Kidney (tissue), 14 donors: ENCODE measurements around the gene KCNC4. TPM values are rescaled to one million over a fixed set of nuclear protein-coding genes. Genes with fewer than 3 reads are reported as not detected.

Experiments
- DNase-seq, 5 donors: peaks; one replicate each; pipeline ENCODE4 v3.0.0-alpha.2; 2013 to 2020
- FAIRE-seq: peaks from 2 replicates; lab custom pipeline; 2012; peaks lifted over from hg19 to GRCh38; lab: Jason Lieb, UNC
- H3K27ac ChIP-seq, 2 donors: one replicate each; pipeline ENCODE4 v1.7.0; 2013; ENCODE audit warnings: low read depth in 2 of 2, low read length in 2 of 2, inconsistent platforms in 1 of 2
- H3K27me3 ChIP-seq: one replicate; pipeline ENCODE4 v1.7.1; 2013; ENCODE audit warnings: low read length, inconsistent platforms; ENCODE audit not compliant: control insufficient read depth, insufficient read depth
- H3K36me3 ChIP-seq, 3 donors: one replicate each; pipeline versions ENCODE4 v1.7.0 to v1.7.1; 2013; ENCODE audit warnings: low read length in 3 of 3, control low read depth in 1 of 3, inconsistent platforms in 1 of 3; ENCODE audit not compliant: insufficient read depth in 3 of 3, control insufficient read depth in 2 of 3
- H3K4me1 ChIP-seq, 3 donors: one replicate each; pipeline versions ENCODE4 v1.7.0 to v1.7.1; 2013; ENCODE audit warnings: low read length in 3 of 3, inconsistent platforms in 1 of 3, low read depth in 1 of 3; ENCODE audit not compliant: control insufficient read depth in 2 of 3, insufficient read depth in 2 of 3
- H3K4me3 ChIP-seq, 3 donors: one replicate each; pipeline versions ENCODE4 v1.7.0 to v1.8.1; 2013; ENCODE audit warnings: low read length in 3 of 3, control low read depth in 1 of 3, inconsistent platforms in 1 of 3
- H3K9ac ChIP-seq, 3 donors: one replicate each; pipeline versions ENCODE4 v1.7.0 to v1.7.1; 2013; ENCODE audit warnings: low read length in 3 of 3, control low read depth in 1 of 3, inconsistent platforms in 1 of 3
- H3K9me3 ChIP-seq, 3 donors: one replicate each; pipeline versions ENCODE4 v1.7.0 to v1.7.1; 2013; ENCODE audit warnings: low read length in 3 of 3, control low read depth in 1 of 3, inconsistent platforms in 1 of 3; ENCODE audit not compliant: control insufficient read depth in 2 of 3, insufficient read depth in 1 of 3
- intact Hi-C: fragments of 100-400 bp; cut with DNase I; formaldehyde crosslinking; loops from one replicate; pipeline ENCODE4 v1.11.1; 2022
- polyA plus RNA-seq: library from polyadenylated mRNA; stranded (reverse); fragments of 350-450 nt; fragmentation: Illumina TruSeq; extraction: RNeasy Lipid Tissue Mini Kit (QIAGEN cat#74804); gene quantifications from one replicate; pipeline ENCODE4 v1.2.3, GENCODE V29; 2014; ENCODE audit warnings: low read depth, low replicate concordance; ENCODE audit not compliant: insufficient read depth
- total RNA-seq: library from RNA; stranded (reverse); fragmentation: NEBNext Ultra II Directional; extraction: Animal tissue kit (Norgen Biotek cat#: 25700); gene quantifications from one replicate; pipeline ENCODE4 v1.2.1, GENCODE V29; 2021
- TF ChIP-seq, protein P1 (sequence below): IDR thresholded peaks from 3 replicates; pipeline ENCODE4 v1.5.1; 2012; ENCODE audit warnings: mild to moderate bottlenecking, moderate library complexity, borderline replicate concordance; ENCODE audit not compliant: insufficient read depth; ENCODE audit errors: extremely low read depth
- donor health status: control.
- donor health status: control.
- donor health status: control.
- donor health status: control.
- donor health status: control.
- donor health status: DM: yes; HTN: yes; CAD: no.
- donor health status: Normal renal cell carcinoma (clear cell type).

KCNC4 gene
- total and polyA plus RNA-seq, 2 donors from 2014 or later: 12.9 to 52.9 TPM

DNA sequence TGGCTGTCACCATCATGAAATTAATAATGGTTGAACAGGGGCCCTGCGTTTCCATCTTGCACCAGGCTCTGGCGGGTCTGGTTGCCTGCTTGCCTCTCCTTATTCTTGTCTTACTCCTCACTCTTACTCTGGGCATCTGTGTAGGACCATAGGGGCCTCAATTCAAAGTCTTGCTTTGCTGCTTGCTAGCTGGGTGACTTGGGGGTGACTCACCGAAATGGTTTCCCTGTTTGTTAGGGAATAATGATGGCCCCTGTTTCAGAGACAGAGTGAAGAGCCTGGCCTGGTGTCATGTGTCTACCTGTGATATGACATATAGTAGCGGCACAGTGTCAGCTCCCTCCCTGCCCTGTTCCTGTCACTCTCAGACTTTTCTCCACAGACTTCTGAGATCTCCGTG lies 24.6 kb downstream of the KCNC4 start:
- Histone ChIP-seq H3K9me3 (no peaks in the 10 kb centered on the region), H3K27me3 (no peaks in the 10 kb centered on the region), H3K9ac (no peak overlapping the region), H3K27ac (no peak overlapping the region), H3K4me3 (no peak overlapping the region), H3K4me1 (peaks cover 0 to 7% (median 0%) of the 10 kb centered on the region in 3 donors), H3K36me3 (peaks cover 0 to 26% (median 7%) of the 10 kb centered on the region in 3 donors)
- intact Hi-C loops: no loop called here
- DNase-seq: no peak
- TF ChIP-seq, protein P1, sequence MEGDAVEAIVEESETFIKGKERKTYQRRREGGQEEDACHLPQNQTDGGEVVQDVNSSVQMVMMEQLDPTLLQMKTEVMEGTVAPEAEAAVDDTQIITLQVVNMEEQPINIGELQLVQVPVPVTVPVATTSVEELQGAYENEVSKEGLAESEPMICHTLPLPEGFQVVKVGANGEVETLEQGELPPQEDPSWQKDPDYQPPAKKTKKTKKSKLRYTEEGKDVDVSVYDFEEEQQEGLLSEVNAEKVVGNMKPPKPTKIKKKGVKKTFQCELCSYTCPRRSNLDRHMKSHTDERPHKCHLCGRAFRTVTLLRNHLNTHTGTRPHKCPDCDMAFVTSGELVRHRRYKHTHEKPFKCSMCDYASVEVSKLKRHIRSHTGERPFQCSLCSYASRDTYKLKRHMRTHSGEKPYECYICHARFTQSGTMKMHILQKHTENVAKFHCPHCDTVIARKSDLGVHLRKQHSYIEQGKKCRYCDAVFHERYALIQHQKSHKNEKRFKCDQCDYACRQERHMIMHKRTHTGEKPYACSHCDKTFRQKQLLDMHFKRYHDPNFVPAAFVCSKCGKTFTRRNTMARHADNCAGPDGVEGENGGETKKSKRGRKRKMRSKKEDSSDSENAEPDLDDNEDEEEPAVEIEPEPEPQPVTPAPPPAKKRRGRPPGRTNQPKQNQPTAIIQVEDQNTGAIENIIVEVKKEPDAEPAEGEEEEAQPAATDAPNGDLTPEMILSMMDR: no peak
- no peak for FAIRE-seq

DNA sequence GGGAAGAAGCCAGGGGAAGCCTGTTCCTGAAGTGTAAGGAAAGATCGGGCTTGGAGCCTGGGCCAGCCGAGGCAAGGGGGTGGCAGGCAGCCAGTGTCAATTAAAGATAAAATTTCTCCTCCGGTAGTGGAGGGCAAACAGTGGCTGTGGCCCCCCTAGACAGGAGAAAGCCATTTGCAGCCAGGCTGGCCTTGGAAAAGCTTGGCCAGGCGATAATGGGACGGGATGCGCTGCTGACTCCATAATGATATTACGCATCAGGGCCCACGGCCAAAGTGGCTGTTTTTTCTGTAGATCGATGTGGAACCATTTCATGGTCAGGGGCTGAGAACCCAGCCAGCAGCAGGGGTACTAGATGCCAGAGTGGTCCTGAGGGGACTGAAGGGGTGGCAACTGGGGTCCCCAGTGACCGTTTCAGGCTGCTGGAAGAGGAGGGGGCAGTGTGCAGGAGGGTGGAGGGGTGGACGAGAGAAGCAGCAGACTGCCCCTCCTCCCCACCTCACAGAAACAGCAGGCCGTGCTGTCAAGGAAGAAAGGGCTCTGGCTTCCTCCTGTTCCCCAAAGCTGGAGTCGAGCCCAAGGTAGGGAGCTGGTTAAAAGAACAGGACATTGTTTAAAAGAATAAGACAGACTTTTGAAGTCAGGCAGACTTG lies 25.2 kb downstream of the KCNC4 start:
- Histone ChIP-seq H3K4me3 (no peak overlapping the region), H3K4me1 (peaks cover 0 to 9% (median 0%) of the 10 kb centered on the region in 3 donors), H3K9ac (no peak overlapping the region), H3K9me3 (no peaks in the 10 kb centered on the region), H3K27ac (no peak overlapping the region), H3K27me3 (no peaks in the 10 kb centered on the region), H3K36me3 (peaks cover 0 to 25% (median 7%) of the 10 kb centered on the region in 3 donors)
- intact Hi-C loops: no loop called here
- FAIRE-seq: no peak
- DNase-seq: peak in 2 of 5 donors; percentile 15 to 49
- TF ChIP-seq, protein P1: no peak

DNA sequence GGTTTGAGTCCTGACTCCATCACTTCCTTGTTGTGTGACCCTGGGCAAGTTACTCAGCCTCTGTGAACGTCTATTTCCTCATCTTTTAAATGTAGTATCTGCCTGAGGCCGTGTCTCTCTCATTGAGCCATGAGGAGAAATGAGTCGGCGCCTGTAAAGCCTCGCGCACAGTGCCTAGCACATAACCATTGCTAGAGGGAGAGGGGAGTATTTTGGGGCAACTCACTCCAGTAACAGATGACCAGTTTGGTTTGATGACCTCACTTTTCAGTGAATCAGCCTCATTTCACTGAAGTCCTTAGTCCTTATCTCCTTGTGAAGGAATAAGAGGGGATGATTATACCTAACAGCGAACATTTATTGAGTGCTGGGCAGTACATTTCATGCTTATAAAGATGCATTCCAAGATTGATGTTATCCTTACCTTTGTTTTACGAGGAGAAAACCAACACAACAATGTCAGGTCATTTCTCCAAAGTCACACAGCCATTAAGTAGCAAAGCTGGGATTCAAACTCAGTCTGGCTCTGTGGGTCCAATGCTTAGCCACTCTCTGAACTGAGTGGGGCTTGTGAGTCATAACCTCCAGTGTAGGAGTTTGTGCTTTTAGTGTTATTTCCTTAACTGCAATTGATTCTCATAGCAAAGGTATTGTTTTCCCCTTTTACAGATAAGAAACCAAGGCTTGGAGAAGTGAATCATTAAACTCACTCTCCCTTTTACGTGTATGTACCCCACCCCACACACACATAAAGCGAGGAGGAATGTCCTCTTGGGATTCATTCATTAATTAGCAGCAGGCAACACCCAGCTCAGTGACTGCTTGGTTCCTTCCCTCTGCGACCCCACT lies 25.9 kb downstream of the KCNC4 start:
- no peak overlapping the region for H3K4me3 ChIP-seq
- H3K9me3 ChIP-seq: no peaks in the 10 kb centered on the region
- peaks cover 0 to 21% (median 7%) of the 10 kb centered on the region in 3 donors for H3K36me3 ChIP-seq
- no peak overlapping the region for H3K27ac ChIP-seq
- intact Hi-C loops: no loop called here
- H3K27me3 ChIP-seq: no peaks in the 10 kb centered on the region
- H3K9ac ChIP-seq: no peak overlapping the region
- TF ChIP-seq, protein P1: no peak
- DNase-seq (peak in 1 of 5 donors; percentile 66), FAIRE-seq (no peak)
- H3K4me1 ChIP-seq: peaks cover 0 to 8% (median 0%) of the 10 kb centered on the region in 3 donors
